HG03103 (cell line): Measurements from ENCODE around the gene MGP.

Experiments used
- ATAC-seq: cut with Tn5 transposase; IDR thresholded peaks from one replicate; pipeline ENCODE4 v1.9.1; 2021; ENCODE audit warnings: low read depth; ENCODE audit not compliant: unreplicated experiment

Gene MGP

GRCh38 chr12:14868916-14869506 lies 16.6 kb downstream of the MGP start:
- ATAC-seq: no peak

- no peak for ATAC-seq
These were observed 25.2 kb downstream of the MGP start for GRCh38 chr12:14860490-14860889.

DNA sequence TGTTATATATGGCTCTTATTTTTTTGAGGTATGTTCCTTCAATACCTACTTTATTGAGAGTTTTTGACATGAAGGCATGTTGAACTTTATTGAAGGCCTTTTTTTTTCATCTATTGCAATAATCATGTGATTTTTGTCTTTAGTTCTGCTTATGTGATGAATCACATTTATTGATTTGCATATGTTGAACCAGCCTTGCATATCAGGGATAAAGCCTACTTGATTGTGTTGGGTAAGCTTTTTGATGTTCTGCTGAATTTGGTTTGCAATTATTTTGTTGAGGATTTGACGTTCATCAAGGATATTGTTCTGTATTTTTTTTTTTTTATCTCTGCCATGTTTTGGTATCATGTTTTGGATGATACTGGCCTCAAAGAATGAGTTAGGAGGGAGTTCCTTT lies 27.1 kb downstream of the MGP start:
- ATAC-seq: no peak

GRCh38 chr12:14854586-14855183 lies 31.0 kb downstream of the MGP start:
- no peak for ATAC-seq

- ATAC-seq: no peak
These were observed 31.7 kb downstream of the MGP start for GRCh38 chr12:14853961-14854360.

DNA sequence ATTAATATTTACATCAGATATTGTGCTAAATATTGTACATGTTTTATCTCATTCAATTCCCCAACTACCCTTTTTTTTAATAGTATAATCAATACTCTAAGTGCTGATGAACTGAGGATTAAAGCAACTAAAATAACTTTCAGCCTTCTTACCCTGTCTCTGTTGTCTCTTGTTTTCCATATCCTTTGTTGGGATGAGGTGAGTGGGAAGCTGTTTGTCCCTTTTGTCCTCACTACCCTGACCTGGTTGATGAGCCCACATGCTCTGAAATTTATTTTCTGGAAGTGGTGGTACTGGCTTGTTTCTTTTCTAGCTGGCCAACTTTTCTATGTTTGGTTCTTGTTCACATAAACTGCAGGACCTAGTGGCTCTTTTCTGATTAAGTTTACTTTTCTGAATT lies 32.8 kb downstream of the MGP start:
- ATAC-seq: no peak

DNA sequence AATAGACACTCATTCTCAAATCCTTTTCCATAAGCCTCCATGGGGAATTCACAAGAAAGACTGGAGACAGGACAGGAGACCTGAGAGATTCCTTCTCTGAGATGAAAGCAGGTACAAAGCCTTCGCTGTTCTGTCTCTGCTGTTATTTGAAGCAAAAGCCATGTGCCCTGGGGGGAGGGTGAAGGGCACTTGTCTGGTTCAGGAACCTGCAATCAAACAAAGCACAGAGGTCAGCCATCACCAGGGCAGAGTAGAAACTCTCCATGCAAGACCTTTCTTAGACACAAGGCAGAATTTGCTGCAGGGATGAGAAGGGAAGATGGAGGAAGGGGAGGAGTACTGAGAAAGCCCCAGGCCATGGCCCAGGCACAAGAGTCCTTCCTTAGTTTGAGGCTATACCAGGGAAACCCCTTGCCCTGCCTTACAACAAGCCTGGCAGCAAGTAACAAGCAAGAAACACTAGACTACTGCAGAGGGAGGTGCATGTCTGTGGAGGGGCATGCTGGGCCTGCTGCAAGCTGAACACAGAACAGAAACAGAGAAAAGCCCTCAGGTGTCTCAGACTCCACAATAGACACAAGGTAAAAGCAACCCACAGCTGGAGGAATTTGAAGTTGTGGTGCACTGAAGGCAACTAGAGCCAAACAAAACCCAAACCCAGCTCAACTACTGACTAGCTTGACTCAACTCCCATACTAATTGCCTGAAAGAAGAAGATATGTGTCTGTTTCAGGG lies 34.6 kb downstream of the MGP start:
- peak; percentile 63 for ATAC-seq

DNA sequence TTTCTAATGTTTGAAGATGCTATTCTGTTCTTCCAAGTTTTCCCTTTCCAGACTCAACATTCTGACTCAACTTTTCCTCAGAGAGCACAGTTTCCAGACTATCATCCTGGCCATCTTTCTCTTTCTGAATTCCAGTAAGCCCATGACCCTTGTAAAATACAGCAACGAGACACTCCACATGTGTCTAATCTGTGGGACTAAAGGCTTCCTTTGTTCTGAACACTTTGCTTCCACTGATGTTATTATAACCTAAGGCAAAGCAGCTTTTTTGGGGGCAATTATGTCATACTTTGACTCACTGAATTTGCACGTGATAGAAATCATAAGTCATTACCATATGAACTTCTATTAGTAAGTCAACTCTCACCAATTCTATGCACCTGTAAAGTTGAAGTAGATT lies 36.0 kb downstream of the MGP start:
- ATAC-seq: no peak

DNA sequence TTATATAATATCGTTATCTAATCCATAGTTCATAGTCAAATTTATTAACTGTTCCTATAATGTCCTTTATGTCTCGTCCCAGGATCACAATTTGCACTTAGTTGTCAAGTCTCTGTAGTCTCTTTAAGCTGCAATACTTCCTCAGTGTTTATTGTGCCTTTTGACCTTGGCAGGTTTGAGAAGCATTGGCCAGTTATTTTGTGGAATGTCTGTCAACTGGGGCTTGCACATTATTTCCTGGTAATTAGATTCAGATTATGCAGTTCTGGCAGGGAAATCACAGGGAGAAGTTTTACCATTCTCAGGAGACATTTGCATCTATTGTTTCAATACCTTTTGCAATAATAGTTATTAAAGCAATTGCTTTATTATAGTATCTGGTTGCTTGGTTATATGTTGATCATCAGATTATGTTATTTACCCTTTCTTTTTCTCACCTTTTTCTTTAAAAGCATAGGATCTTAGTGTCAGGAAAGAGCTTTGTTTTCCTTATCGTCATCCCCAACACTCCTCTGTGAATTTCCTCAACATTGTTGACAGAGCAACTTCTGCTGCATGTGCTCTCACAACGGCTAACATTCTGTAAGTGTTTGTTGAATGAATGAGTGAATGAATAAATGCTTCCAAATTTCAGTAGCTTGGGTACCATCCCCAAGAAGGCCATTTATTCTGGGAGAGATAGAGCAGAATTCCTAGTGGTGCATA lies 38.6 kb downstream of the MGP start:
- ATAC-seq: no peak

- ATAC-seq: no peak
These were observed 39.5 kb downstream of the MGP start for GRCh38 chr12:14846042-14846587.

DNA sequence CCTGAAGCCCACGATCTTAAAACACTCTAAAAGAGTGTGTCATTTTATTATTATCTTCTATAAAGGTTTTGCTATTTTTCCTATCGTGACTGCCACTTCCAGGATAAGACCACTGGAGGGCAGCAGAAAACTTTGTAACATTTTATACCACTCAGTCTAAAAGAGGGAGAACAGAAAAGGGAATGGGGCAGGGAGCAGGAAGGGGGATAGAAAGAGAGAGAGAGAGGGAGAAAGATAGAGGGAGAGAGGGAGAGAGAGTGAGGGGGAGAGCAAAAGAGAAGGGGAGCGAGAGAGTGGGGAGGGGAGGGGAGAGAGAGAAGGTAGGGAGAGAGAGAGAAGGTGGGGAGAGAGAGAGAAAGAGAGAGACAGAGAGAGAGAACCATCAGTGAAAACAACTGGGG lies 40.3 kb downstream of the MGP start:
- no peak for ATAC-seq

- ATAC-seq: no peak
These were observed 41.3 kb downstream of the MGP start for GRCh38 chr12:14844401-14844800.

DNA sequence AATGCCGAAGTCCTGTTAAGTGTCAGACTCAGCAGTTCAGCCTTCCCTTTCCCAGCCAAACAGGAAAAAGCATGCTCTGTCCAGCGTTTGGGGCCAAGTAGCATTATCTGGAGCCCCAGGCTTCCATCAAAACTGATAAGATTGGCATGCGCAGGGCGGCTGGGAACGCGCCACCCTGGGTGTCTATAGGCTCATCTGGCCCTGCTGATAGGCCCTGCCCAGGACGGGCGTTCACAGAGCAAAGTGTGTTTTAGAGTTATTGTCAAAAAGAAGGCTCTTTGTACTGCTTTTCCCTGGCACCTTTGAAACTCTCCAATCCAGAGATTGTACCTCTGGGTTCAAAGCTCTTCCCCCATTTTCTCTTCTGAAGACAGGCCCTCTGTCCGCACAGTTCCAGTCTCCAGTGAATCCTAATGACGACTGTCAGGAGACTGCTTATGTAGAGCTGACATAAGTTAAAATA lies 42.2 kb downstream of the MGP start, which contains the start of gene ART4:
ART4 (minus strand) TSS at position 102 of the 463 bp plus-strand sequence. CDS start 413 bp downstream, outside the sequence.
- ATAC-seq: no peak

DNA sequence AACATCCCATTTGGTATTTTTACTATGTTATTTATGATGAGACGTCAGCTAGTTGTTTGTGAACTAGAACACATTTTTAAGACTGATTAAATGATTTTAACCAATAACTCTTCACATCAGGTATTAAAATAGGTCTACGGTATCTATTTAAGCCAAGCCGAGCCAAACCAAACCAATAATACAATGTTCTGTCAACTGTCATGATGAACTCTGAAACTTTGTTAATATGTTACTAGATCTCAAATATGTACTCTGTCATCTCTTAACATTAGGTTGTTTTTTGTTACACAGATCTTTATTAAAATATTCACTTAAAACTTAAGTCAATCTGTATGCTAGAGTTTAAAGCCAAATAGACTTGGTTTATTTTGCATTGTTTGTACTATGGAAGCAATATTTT lies 43.3 kb downstream of the MGP start:
- ATAC-seq: no peak

DNA sequence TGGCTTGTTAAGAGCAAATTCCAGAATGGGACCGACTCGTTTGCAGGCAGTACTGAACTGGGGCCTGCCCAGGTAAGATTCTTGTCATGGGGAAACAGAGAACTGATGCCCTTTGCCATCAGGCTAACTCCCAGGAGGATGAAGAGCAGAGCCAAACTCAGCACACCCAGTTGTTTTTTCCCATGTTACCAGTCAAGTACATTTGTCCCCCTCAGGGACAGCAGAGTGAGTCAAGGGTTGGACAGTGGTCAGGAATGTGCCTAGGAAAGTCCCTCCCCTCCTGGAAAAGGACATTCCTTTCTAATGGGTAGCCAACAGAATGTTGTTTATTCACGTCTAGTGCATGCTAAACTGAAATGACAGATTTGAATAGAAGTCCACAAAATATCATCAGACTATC lies 43.9 kb downstream of the MGP start:
- ATAC-seq: no peak

DNA sequence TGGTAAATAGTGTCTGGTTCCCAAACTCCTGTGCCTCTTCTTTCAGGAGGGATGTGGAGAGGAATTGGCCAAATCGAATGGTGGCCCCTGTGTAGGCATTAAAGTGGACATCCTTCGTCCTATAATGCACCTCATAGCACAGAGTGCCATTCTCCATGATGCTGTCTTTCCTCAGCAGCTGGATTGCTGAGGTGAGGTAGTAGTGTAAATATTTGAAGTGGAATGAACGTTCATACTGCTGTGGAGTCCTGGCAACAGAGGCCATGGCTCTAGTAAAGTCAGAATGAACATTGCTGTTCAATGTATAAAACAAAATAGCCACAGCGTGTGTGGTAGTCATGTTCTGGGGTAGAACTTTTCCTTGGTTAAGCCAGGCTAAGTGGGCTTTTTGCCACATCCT lies 45.0 kb downstream of the MGP start:
- no peak for ATAC-seq

DNA sequence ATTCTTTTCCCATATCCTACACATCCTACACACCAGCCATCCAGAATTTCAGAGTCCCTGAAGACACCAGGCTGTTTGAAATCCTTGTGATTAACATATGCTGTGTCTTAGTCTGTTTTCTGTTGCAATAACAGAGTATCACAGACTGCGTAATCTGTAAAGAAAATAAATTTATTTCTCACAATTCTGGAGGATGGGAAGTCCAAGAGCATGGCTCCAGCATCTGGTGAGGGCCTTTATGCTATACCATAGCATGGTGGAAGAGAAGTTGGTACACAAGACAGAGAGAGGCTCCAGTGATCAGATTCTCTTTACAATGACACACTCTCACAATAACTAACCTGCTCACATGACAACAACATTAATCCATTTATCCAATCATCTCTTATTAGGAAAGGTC lies 46.4 kb downstream of the MGP start:
- ATAC-seq: no peak

DNA sequence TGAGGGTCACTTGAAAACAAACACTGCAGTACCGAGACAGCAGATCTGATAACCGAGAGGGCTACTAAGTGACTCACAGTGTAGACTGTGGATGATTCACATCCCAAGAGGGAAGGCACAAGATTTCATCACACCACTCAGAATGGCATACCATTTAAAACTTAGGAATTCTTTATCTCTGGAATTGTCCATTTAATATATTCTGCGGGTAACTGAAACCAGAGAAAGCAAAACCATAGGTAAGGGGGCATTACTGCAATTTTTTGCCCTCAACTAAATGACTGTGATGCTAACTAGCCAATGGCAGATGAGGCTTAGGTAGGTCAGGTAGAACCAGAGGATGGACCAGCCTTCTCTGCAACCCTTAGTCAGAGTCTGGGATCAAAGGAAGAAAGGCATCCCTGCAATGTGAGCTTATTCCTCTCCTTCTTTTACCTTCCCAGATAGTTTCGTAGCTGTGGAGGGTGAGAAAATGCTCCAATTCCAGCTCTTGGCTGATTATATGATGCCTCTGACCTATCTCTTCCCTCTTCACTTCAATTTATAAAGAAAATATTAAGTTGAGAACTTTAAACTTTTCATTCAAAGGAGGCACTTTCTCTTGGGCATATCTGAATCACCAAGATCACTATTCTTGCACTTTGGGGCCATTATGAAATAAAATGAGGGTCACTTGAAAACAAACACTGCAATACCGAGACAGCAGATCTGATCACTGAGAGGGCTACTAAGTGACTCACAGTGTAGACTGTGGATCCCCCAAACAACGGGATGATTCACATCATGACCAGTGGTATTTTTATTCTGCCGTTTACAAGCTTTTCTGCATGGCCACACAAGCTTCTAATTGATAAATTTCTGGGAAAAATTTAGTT lies 49.1 kb downstream of the MGP start:
- ATAC-seq: no peak

DNA sequence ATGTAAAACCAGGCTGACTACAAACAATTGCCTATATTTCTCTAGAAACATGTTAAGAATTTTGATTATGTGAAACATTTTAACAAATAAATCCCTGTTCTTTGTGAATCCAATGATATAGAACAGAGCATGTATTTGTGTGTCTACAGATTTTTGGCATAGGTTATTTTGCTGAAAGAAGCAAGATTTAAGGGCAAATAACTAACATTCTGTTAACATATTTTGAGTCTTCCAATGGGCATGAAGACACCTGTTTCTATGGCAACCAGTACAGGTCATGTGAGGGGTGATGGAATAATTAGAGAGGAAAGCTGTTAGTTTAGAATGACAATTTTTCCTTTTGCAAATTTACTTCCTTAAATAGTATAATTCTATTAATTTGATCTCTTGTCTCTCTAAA lies 51.1 kb downstream of the MGP start:
- no peak for ATAC-seq

DNA sequence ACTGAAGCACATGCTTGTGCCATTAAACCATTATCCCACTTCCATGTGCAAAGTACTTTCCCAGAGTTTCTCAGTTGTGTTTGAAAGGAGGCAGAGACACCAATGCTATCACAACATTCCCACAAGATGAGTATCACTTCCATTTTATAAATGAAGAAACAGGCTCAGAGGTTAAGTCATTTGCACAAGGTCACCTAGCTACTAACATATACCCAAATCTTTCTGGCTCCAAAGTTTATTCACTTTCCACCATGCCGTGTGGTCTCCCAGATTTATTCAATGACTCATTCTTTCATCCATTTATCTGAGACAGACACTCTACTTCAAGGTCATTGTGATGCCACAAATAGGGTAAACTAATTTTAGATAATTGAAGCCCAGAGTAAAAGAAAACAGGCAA lies 51.7 kb downstream of the MGP start:
- no peak for ATAC-seq
